ENCODE measurements around the gene CREB3L4.
"Not testable (repeated sequence)": the region's sequence is repeated elsewhere in the genome, so short reads cannot be mapped to it uniquely, and the experiment has no call there.

The CREB3L4 gene

DNA sequence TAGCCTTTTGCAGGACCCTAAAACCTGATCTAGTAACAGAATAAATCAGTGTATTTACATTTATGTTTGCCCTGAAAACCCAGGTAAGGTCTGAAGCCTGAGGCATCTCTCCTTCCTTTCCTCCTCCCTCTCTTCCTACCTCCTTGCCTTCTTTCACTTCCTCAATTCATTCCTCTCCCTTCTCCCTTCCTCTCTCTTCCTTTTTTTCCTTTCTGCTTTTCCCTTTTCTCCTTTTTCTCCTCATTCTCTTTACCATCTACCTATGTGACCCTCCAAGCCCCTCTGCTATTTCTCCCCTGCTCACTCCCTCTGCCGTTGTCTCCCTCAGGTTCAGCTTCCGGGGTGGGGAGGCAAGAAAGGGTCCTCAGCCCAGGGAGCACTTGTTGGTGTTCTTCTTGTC is 14.0 kb downstream of the CREB3L4 start:
- not testable (repeated sequence) for H3K36me3 Mint-ChIP-seq (ENCODE audit: low read depth)

DNA sequence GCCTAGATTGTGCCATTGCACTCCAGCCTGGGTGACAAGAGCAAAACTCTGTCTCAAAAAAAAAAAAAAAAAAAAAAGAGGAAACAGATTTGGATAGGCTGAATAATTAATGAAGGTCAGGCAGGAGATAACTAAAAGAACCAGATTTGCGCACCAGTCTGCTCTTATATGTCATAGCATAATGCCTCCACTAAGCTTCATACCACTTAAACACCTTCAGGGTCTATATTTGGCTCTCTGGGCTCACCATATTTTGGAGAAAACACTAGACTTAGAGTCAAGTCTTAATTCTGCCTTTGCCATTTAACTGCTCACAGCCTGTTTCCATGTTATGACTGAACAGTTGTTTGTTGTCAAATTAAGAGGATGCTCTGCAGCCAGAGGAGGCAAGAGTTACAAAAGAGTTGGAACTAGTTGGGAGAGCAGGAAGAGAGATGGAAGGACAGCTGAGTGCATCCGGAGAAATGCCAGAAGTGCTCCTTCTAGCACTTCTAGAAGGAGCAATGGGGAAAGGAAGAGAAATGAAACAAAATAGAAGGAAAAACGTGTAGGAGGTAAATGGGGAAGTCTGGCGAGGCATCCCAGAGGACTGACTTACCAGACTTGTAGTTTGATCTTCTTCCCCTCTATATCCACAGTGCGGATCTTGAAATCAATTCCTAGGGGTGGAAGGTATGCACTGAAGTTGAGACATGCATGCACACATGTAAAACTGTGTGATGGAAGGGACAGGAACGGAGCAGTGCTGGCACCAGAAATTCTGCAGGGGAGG is 16.6 kb downstream of the CREB3L4 start:
- H3K36me3 Mint-ChIP-seq (ENCODE audit: low read depth), result peaks cover 4% of the 10 kb centered on the region
- H3K9me3 Mint-ChIP-seq, result no peaks in the 10 kb centered on the region
- peak overlapping the region; percentile 26 for H3K27ac Mint-ChIP-seq
- no peaks in the 10 kb centered on the region for H3K27me3 Mint-ChIP-seq
- peaks cover 34% of the 10 kb centered on the region for H3K4me1 Mint-ChIP-seq (ENCODE audit: low read depth)
- H3K4me3 Mint-ChIP-seq, result peak overlapping the region; percentile 34

More for the DNA sequence above, 14.0 kb downstream of the CREB3L4 start:
- H3K9me3 Mint-ChIP-seq, H3K4me3 Mint-ChIP-seq, H3K27me3 Mint-ChIP-seq, H3K27ac Mint-ChIP-seq: not testable (repeated sequence)
- peaks cover 41% of the 10 kb centered on the region for H3K4me1 Mint-ChIP-seq (ENCODE audit: low read depth)

DNA sequence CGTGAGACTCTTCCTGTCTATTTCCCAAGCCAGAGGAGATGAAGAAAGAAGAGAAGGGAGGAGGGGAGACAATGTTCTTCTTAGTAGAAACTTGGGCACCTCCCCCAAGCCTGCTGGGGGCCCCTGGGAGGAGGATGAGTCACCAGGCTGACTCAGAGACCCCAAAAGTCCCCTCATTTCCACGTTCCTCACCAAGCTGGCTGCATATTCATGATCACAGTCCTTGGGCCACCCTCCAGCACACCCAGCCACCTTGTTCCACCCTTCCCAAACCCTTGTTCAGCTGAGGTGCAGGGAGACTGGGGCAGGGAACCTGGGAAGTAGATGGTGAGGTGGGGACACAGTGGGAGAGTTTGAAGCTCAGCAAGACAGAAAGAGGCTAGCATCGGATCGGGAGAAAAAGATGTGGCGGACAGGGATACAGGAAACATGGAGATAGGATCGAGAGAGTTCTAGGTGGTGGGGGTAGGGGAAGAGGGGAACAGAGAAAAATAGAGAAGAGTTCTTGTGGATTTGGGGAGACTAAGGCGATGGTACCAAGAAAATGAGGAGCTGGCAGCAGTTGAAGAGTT is 17.7 kb downstream of the CREB3L4 start:
- H3K27me3 Mint-ChIP-seq, result no peaks in the 10 kb centered on the region
- H3K9me3 Mint-ChIP-seq, result no peaks in the 10 kb centered on the region
- peak overlapping the region; percentile 91 for H3K4me3 Mint-ChIP-seq
- H3K36me3 Mint-ChIP-seq (ENCODE audit: low read depth), result peaks cover 4% of the 10 kb centered on the region
- peak overlapping the region; percentile 97 for H3K27ac Mint-ChIP-seq
- H3K4me1 Mint-ChIP-seq (ENCODE audit: low read depth), result peaks cover 42% of the 10 kb centered on the region

DNA sequence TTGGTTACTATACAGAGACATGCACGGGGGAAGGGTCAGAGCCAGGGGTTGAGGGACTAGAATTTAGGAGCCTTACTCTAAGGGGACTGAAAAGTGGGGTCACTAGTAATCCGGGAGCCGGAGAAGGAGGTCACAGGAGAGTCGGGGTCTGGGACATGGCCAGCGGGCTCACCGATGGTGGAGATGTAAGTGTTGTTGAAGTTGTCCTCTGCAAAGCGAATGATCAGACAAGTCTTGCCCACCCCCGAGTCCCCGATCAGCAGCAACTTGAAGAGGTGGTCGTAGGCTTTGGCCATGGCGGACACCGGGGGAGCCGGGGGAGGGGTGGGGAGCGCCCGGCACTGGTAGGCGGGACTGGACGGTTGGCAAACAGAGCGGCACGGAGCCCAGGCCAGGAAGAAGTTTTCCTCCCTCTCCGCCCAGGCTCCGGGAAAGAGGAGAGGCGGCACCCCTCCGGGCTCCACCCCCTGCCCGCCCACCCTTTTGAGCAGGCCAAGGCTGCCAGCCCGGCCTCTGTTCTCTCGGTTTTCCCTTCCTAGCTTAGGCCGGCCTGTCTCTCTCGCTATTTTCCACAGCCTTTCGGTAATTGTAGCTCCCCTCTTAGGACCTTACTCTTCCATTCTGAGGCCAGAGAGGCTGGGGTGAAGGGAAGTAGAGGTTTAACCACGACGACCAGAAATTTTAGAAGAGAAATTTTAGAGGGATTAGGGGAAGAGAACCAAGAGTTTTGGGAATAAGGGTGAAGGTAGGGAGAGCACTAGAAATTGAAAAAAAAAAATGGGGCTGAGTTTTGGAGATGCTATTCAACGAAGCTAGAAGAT is 18.4 kb downstream of the CREB3L4 start, which contains the start of gene RAB13:
Gene RAB13 (minus strand): TSS at position 399 of the 821 bp plus-strand sequence. CDS start 103 bp downstream, at position 296.
- peak within 1 kb of the TSS; percentile 91 for H3K4me3 Mint-ChIP-seq
- no peaks in the 10 kb centered on the region for H3K9me3 Mint-ChIP-seq
- peaks cover 46% of the 10 kb centered on the region for H3K4me1 Mint-ChIP-seq (ENCODE audit: low read depth)
- peaks cover 10% of the 10 kb centered on the region for H3K36me3 Mint-ChIP-seq (ENCODE audit: low read depth)
- peak within 1 kb of the TSS; percentile 97 for H3K27ac Mint-ChIP-seq
- no peaks in the 10 kb centered on the region for H3K27me3 Mint-ChIP-seq

DNA sequence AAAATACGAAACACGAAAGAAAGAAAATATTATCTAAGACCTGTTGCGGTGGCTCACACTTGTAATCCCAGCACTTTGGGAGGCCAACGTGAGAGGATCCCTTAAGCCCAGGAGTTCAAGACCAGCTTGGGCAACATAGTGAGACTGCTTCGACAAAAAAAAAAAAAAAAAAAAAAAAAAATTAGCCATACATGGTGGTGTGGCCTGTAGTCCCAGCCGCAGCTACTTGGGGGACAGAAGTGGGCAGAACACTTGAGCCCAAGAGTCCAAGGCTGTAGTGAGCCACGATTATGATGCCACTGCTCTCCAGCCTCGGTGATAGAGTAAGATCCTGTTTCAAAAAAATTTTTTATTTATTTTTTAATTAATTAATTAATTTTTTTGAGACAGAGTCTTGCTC is 19.9 kb downstream of the CREB3L4 start:
- Mint-ChIP-seq H3K27me3 (no peaks in the 10 kb centered on the region), H3K27ac (peak overlapping the region; percentile 84), H3K4me3 (peak overlapping the region; percentile 91), H3K4me1 (ENCODE audit: low read depth) (peaks cover 59% of the 10 kb centered on the region), H3K9me3 (no peaks in the 10 kb centered on the region), H3K36me3 (ENCODE audit: low read depth) (peaks cover 24% of the 10 kb centered on the region)

DNA sequence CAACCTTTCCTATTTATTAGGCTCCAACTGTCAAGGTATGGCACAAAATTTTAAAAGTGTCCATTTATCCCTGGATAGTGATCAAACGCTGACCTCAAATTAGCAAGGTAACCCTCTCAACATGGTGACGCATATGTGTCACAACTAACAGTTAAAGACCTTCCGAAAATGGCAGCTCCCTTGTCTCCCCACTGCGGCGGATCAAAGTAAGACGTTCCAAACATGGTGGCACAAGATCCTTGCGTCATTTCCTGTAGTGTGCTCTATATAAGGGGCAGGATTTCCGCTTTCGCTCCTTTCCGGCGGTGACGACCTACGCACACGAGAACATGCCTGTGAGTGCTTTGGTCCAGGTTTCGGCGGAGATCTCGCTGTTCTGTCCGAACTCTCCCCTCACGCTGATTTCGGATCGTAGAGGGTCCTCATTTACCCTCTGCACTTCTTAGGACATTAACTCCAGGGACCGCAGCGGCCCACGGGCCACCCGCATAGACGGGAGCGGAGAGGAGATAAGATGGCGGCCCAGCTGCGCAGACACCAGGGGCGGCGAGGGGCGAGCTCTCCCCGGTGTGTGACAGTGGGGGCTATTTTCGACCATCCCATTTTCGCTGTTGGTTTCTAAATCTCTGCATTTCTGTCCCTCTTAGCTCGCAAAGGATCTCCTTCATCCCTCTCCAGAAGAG is 22.9 kb downstream of the CREB3L4 start, which contains the start of gene RPS27:
Gene RPS27 (plus strand): TSS at position 295 of the 683 bp plus-strand sequence. CDS start 35 bp downstream, at position 330.
- peaks cover 46% of the 10 kb centered on the region for H3K36me3 Mint-ChIP-seq (ENCODE audit: low read depth)
- no peaks in the 10 kb centered on the region for H3K9me3 Mint-ChIP-seq
- peak within 1 kb of the TSS; percentile 99 for H3K27ac Mint-ChIP-seq
- peak within 1 kb of the TSS; percentile 98 for H3K4me3 Mint-ChIP-seq
- peaks cover 53% of the 10 kb centered on the region for H3K4me1 Mint-ChIP-seq (ENCODE audit: low read depth)
- no peaks in the 10 kb centered on the region for H3K27me3 Mint-ChIP-seq

DNA sequence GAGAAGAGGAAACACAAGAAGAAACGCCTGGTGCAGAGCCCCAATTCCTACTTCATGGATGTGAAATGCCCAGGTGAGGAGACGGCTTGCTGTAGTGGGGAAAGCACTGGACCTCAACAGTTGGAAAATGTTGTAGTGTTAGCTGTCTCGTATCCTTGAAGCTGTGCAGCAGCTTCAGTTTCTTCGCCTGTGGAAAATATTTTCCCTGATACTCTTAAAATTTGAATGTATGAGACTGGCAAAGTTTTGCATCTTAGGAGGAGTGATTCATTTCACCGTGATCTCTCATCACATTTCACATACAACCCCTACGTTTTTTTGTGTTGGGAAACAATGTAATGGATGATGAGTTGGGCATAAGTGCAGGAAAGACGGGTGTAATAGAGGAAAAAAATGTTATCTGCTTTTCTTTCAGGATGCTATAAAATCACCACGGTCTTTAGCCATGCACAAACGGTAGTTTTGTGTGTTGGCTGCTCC is 23.5 kb downstream of the CREB3L4 start:
- H3K4me3 Mint-ChIP-seq, result peak overlapping the region; percentile 98
- H3K4me1 Mint-ChIP-seq (ENCODE audit: low read depth), result peaks cover 48% of the 10 kb centered on the region
- no peaks in the 10 kb centered on the region for H3K27me3 Mint-ChIP-seq
- no peaks in the 10 kb centered on the region for H3K9me3 Mint-ChIP-seq
- H3K27ac Mint-ChIP-seq, result peak overlapping the region; percentile 99
- H3K36me3 Mint-ChIP-seq (ENCODE audit: low read depth), result peaks cover 49% of the 10 kb centered on the region

DNA sequence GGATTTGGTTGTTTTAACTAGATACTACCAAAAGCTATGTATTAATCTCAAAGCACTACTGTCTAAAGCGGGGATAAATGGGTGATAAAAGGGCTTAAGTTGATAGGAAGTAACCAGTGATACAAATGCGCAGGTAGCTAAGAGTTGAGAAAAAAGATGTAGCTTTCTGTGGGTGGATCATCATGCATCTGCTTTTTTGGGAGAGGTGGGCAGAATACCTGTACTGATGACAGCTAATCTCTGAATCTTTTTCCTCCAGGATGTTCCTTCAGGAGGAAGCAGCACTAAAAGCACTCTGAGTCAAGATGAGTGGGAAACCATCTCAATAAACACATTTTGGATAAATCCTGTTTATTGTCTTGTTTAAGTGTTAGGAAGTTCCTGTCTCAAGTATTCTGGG is 24.1 kb downstream of the CREB3L4 start:
- H3K27ac Mint-ChIP-seq, result peak overlapping the region; percentile 99
- H3K27me3 Mint-ChIP-seq, result no peaks in the 10 kb centered on the region
- H3K4me3 Mint-ChIP-seq, result peak overlapping the region; percentile 98
- H3K4me1 Mint-ChIP-seq (ENCODE audit: low read depth), result peaks cover 42% of the 10 kb centered on the region
- H3K9me3 Mint-ChIP-seq, result no peaks in the 10 kb centered on the region
- H3K36me3 Mint-ChIP-seq (ENCODE audit: low read depth), result peaks cover 49% of the 10 kb centered on the region

DNA sequence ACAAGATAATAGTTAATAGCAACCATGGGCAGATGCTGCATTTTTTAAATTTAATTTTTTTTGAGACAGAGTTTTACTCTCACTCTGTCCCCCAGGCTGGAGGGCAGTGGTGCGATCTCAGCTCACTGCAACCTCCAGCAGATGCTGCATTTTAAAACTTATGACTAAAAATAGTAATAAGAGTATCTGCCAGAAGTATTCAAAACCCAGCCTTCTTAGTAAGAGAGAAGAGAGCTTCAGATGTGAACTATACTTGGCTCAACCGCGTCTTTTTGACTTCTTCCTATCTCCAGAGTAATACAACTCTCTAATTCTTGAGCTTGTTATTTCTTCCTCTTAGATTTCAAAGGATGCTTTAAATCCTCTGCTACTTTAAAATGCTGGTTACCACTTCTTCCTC is 27.5 kb downstream of the CREB3L4 start:
- Mint-ChIP-seq H3K27me3 (no peaks in the 10 kb centered on the region), H3K9me3 (no peaks in the 10 kb centered on the region), H3K4me1 (ENCODE audit: low read depth) (peaks cover 29% of the 10 kb centered on the region), H3K27ac (peak overlapping the region; percentile 63), H3K4me3 (no peak overlapping the region), H3K36me3 (ENCODE audit: low read depth) (peaks cover 49% of the 10 kb centered on the region)

DNA sequence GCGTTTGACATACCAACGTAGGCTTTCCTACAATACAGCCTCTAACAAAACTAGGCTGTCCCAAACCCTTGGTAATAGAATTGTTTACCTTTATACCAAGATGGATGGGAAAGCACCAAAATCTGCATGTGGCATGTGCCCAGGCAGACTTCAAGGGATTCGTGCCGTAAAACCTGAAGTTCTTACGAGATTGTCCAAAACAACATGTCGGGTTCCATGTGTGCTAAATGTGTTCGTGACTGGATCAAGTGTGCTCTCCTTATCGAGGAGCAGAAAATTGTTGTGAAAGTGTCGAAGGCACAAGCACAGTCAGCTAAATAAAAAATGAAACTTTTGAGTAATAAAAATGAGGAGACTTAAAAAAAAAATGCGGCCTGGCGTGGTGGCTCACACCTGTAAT is 27.9 kb downstream of the CREB3L4 start:
- H3K27ac Mint-ChIP-seq, result peak overlapping the region; percentile 63
- H3K27me3 Mint-ChIP-seq, result no peaks in the 10 kb centered on the region
- no peaks in the 10 kb centered on the region for H3K9me3 Mint-ChIP-seq
- H3K4me1 Mint-ChIP-seq (ENCODE audit: low read depth), result peaks cover 24% of the 10 kb centered on the region
- H3K36me3 Mint-ChIP-seq (ENCODE audit: low read depth), result peaks cover 48% of the 10 kb centered on the region
- no peak overlapping the region for H3K4me3 Mint-ChIP-seq

DNA sequence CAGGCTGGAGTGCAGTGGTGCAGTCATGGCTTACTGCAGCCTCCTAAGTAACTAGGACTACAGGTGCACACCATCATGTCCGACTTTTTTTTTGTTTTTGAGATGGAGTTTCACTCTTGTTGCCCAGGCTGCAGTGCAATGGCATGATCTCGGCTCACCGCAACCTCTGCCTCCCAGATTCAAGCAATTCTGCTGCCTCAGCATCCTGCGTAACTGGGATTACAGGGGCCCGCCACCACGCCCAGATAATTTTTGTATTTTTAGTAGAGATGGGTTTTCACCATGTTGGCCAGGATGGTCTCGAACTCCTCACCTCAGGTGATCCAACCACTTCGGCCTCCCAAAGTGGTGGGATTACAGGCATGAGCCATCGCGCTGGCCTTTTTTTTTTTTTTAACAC is 29.2 kb downstream of the CREB3L4 start:
- not testable (repeated sequence) for H3K27ac Mint-ChIP-seq, H3K27me3 Mint-ChIP-seq, H3K4me3 Mint-ChIP-seq, H3K9me3 Mint-ChIP-seq
- Mint-ChIP-seq H3K36me3 (ENCODE audit: low read depth) (peaks cover 36% of the 10 kb centered on the region), H3K4me1 (ENCODE audit: low read depth) (peaks cover 15% of the 10 kb centered on the region)

DNA sequence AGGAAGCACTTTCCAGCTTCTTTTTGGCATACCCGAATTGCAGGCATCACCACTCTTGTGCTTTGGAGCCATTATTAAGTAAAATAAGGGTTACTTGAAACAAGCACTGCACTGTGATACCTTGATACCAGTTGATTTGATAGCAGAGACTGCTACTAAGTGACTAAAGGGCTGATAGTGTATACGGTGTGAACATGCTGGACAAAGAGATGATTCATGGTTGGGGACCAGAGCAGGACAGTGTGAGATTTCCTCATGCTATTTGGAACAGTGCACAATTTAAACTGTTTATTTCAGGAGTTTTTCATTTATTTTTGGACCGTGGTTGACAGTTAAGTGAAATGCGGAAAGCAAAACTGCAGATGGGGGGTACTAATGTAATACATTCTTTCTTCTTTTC is 32.7 kb downstream of the CREB3L4 start:
- Mint-ChIP-seq H3K36me3 (ENCODE audit: low read depth) (peaks cover 5% of the 10 kb centered on the region), H3K27ac (no peak overlapping the region), H3K9me3 (no peaks in the 10 kb centered on the region), H3K27me3 (no peaks in the 10 kb centered on the region), H3K4me1 (ENCODE audit: low read depth) (no peaks in the 10 kb centered on the region), H3K4me3 (no peak overlapping the region)

DNA sequence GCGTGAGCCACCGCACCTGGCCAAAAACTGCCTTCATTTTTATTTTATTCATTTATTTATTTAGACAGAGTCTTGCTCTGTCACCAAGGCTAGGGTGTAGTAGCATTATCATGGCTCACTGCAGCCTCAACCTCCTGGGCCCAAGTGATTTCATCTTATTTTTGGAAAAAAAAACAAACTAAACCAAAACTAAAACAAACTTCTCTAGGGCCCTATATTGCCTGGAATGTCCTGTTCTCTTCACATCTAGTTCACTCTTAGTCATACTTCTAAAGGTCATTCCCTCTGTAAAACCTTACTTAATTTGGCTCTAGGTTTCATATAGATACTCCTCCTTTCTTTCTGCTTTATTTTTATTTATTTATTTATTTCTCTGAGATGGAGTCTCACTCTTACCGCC is 38.4 kb downstream of the CREB3L4 start:
- no peaks in the 10 kb centered on the region for H3K4me1 Mint-ChIP-seq (ENCODE audit: low read depth)
- no peaks in the 10 kb centered on the region for H3K9me3 Mint-ChIP-seq
- no peak overlapping the region for H3K4me3 Mint-ChIP-seq
- no peaks in the 10 kb centered on the region for H3K27me3 Mint-ChIP-seq
- H3K36me3 Mint-ChIP-seq (ENCODE audit: low read depth), result no peaks in the 10 kb centered on the region
- no peak overlapping the region for H3K27ac Mint-ChIP-seq

DNA sequence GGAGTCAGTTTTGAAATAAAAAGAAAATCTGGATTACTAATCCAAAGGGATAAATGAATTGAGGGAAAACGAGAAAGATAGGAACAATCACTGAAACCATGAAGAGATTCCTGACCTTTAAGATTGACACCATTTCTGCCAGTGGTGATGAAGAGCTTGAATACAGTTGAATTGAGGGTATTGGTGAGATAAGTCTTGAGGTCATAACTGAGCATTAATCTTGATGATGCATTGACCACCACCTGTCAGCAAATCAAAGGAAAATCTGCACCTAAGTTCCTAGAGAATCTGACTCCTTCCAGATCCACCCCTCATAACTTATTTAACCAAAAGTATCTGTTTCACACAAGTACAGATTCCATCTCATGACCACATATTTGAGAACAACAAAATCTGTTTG is 44.4 kb downstream of the CREB3L4 start:
- Mint-ChIP-seq H3K9me3 (no peaks in the 10 kb centered on the region), H3K27ac (no peak overlapping the region), H3K4me3 (no peak overlapping the region), H3K4me1 (ENCODE audit: low read depth) (no peaks in the 10 kb centered on the region), H3K36me3 (ENCODE audit: low read depth) (no peaks in the 10 kb centered on the region), H3K27me3 (no peaks in the 10 kb centered on the region)
